Kidney epithelial cell (primary cell): Measurements from ENCODE around the gene ANKRD1. TPM values are rescaled to one million over a fixed set of nuclear protein-coding genes. Genes with fewer than 3 reads are reported as not detected.
A peak's percentile ranks its signal among the peaks of the same experiment; 100 is the strongest.
"Not testable (repeated sequence)": the region's sequence is repeated elsewhere in the genome, so short reads cannot be mapped to it uniquely, and the experiment has no call there.

ENCODE experiments used
- DNase-seq: peaks from one replicate; pipeline ENCODE4 v3.0.0-alpha.2; 2010; ENCODE audit warnings: low read depth
- H3K27me3 ChIP-seq: 2 replicates; pipeline ENCODE4 v1.6.0; 2011; ENCODE audit warnings: low read length; ENCODE audit not compliant: control insufficient read depth, insufficient read depth
- H3K36me3 ChIP-seq: 2 replicates; pipeline ENCODE4 v1.5.1; 2011; ENCODE audit warnings: low read length; ENCODE audit not compliant: control insufficient read depth, insufficient read depth
- H3K4me3 ChIP-seq: 2 replicates; pipeline ENCODE4 v1.5.1; 2011; ENCODE audit warnings: low read depth, mild to moderate bottlenecking, control low read depth, low read length
- CTCF ChIP-seq: IDR thresholded peaks from 2 replicates; pipeline ENCODE4 v1.5.1; 2011; ENCODE audit warnings: mild to moderate bottlenecking, moderate library complexity, low read length, control low read depth, inconsistent platforms; ENCODE audit not compliant: insufficient read depth, poor library complexity, severe bottlenecking
- total RNA-seq: library from RNA; depleted of rRNA; stranded (reverse); fragments of >200 nt; gene quantifications from 2 replicates; pipeline ENCODE4 v1.2.3, GENCODE V29; 2015

The ANKRD1 gene
- total RNA-seq, 1 donor from 2014 or later: 171 TPM

GRCh38 chr10:90912174-90912573, 8.7 kb downstream of the ANKRD1 start:
- Histone ChIP-seq H3K27me3 (no peaks in the 10 kb centered on the region), H3K4me3 (no peak overlapping the region), H3K36me3 (no peaks in the 10 kb centered on the region)
- no peak for TF ChIP-seq CTCF
- DNase-seq: no peak

GRCh38 chr10:90911133-90912051, 9.5 kb downstream of the ANKRD1 start:
- TF ChIP-seq CTCF: peak; percentile 78
- DNase-seq: no peak
- H3K27me3 ChIP-seq: no peaks in the 10 kb centered on the region
- H3K36me3 ChIP-seq: no peaks in the 10 kb centered on the region
- H3K4me3 ChIP-seq: no peak overlapping the region

- H3K27me3 ChIP-seq: no peaks in the 10 kb centered on the region
- H3K4me3 ChIP-seq: no peak overlapping the region
- DNase-seq: no peak
- no peak for TF ChIP-seq CTCF
- H3K36me3 ChIP-seq: no peaks in the 10 kb centered on the region
These were observed 14.3 kb downstream of the ANKRD1 start for GRCh38 chr10:90906596-90906995.

GRCh38 chr10:90905925-90906324, 15.0 kb downstream of the ANKRD1 start:
- no peak for DNase-seq
- Histone ChIP-seq H3K4me3 (no peak overlapping the region), H3K36me3 (no peaks in the 10 kb centered on the region), H3K27me3 (no peaks in the 10 kb centered on the region)
- no peak for TF ChIP-seq CTCF

- not testable (repeated sequence) for DNase-seq, H3K27me3 ChIP-seq, H3K36me3 ChIP-seq, H3K4me3 ChIP-seq
These were observed 24.0 kb downstream of the ANKRD1 start for GRCh38 chr10:90896916-90897315.

- TF ChIP-seq CTCF: no peak
- Histone ChIP-seq H3K36me3 (peaks cover 1% of the 10 kb centered on the region), H3K27me3 (no peaks in the 10 kb centered on the region), H3K4me3 (no peak overlapping the region)
- no peak for DNase-seq
These were observed 27.7 kb downstream of the ANKRD1 start for GRCh38 chr10:90893190-90893589.
